WTC11 (cell line): Measurements from ENCODE around the gene STK32A. TPM values are rescaled to one million over a fixed set of nuclear protein-coding genes. Genes with fewer than 3 reads are reported as not detected.

Experiments used
- ATAC-seq: fragments of 200-7000 bp; cut with Tn5 transposase; 2 replicates; pipeline ENCODE4 v1.10.0; 2021; ENCODE audit warnings: mild to moderate bottlenecking, moderate library complexity
- CTCF ChIA-PET: fragments of 300-600 bp; sonication (Branson Sonifier 250); formaldehyde crosslinking; loops from one replicate; lab custom pipeline; 2021; ENCODE audit warnings: antibody characterized with exemption; lab: Charles Lee
- POLR2A ChIA-PET: fragments of 350-600 bp; sonication (Branson Sonifier 250); formaldehyde crosslinking; loops from one replicate; lab custom pipeline; 2021; ENCODE audit warnings: antibody characterized with exemption; lab: Charles Lee
- DNase-seq: peaks from one replicate; pipeline ENCODE4 v3.0.0; 2021; ENCODE audit warnings: low spot score
- H3K27ac Mint-ChIP-seq: 2 replicates; pipeline ENCODE4 v1.8.0; 2021; ENCODE audit warnings: mixed read lengths
- H3K27me3 Mint-ChIP-seq: 2 replicates; pipeline ENCODE4 v1.8.0; 2021; ENCODE audit warnings: low read depth, mild to moderate bottlenecking, moderate library complexity, mixed read lengths
- H3K36me3 Mint-ChIP-seq: 2 replicates; pipeline ENCODE4 v1.8.0; 2021; ENCODE audit warnings: mixed read lengths
- H3K4me1 Mint-ChIP-seq: 2 replicates; pipeline ENCODE4 v1.8.0; 2022; ENCODE audit warnings: mixed read lengths
- H3K4me3 Mint-ChIP-seq: 2 replicates; pipeline ENCODE4 v1.8.0; 2021; ENCODE audit warnings: mild to moderate bottlenecking, moderate library complexity, mixed read lengths
- H3K9me3 Mint-ChIP-seq: 2 replicates; pipeline ENCODE4 v1.8.0; 2021; ENCODE audit warnings: mixed read lengths
- AR ChIP-seq: fragments of 250-450 bp; sonication (Bioruptor Pico); IDR thresholded peaks from 2 replicates; pipeline ENCODE4 v1.9.0; 2021; ENCODE audit warnings: mild to moderate bottlenecking
- ELF4 ChIP-seq: sonication (generic); formaldehyde crosslinking; IDR thresholded peaks from 2 replicates; pipeline ENCODE4 v1.8.1; 2022; ENCODE audit warnings: low read depth, mild to moderate bottlenecking, moderate library complexity, missing genetic modification reagents
- GABPB1 ChIP-seq: sonication (generic); formaldehyde crosslinking; IDR thresholded peaks from 2 replicates; pipeline ENCODE4 v1.8.1; 2023; ENCODE audit warnings: mild to moderate bottlenecking, missing genetic modification reagents
- MXD4 ChIP-seq: fragments of 250-450 bp; sonication (Bioruptor Pico); IDR thresholded peaks from 2 replicates; pipeline ENCODE4 v1.8.0; 2021; ENCODE audit warnings: mild to moderate bottlenecking, moderate library complexity, borderline replicate concordance
- PRRX2 ChIP-seq: fragments of 250-450 bp; sonication (Bioruptor Pico); IDR thresholded peaks from 2 replicates; pipeline ENCODE4 v1.8.0; 2021; ENCODE audit warnings: mild to moderate bottlenecking
- RELA ChIP-seq: sonication (generic); formaldehyde crosslinking; IDR thresholded peaks from 2 replicates; pipeline ENCODE4 v1.8.1; 2022; ENCODE audit warnings: missing genetic modification reagents, mild to moderate bottlenecking, borderline replicate concordance
- SOX15 ChIP-seq: fragments of 250-450 bp; sonication (Bioruptor Pico); IDR thresholded peaks from 2 replicates; pipeline ENCODE4 v1.9.0; 2021; ENCODE audit warnings: mild to moderate bottlenecking
- ZNF138 ChIP-seq: sonication (generic); formaldehyde crosslinking; conservative IDR thresholded peaks from 2 replicates; pipeline ENCODE4 v1.8.1; 2022; ENCODE audit warnings: mild to moderate bottlenecking, moderate library complexity, missing genetic modification reagents
- ZNF219 ChIP-seq: sonication (generic); formaldehyde crosslinking; IDR thresholded peaks from 2 replicates; pipeline ENCODE4 v1.8.0; 2023; ENCODE audit warnings: missing genetic modification reagents, mild to moderate bottlenecking, borderline replicate concordance
- ZNF317 ChIP-seq: sonication (generic); formaldehyde crosslinking; IDR thresholded peaks from 2 replicates; pipeline ENCODE4 v1.8.1; 2023; ENCODE audit warnings: low read depth, mild to moderate bottlenecking, moderate library complexity, missing genetic modification reagents, borderline replicate concordance
- ZNF425 ChIP-seq: fragments of 250-450 bp; sonication (Bioruptor Pico); conservative IDR thresholded peaks from 2 replicates; pipeline ENCODE4 v1.9.0; 2021; ENCODE audit warnings: mild to moderate bottlenecking
- ZNF532 ChIP-seq: fragments of 250-450 bp; sonication (Bioruptor Pico); IDR thresholded peaks from 2 replicates; pipeline ENCODE4 v1.9.0; 2021; ENCODE audit warnings: mild to moderate bottlenecking, borderline replicate concordance
- total RNA-seq: library from RNA; stranded (reverse); gene quantifications from 3 replicates; pipeline ENCODE4 v1.2.3, GENCODE V29; 2021
- TF ChIP-seq, protein P1 (sequence below): sonication (generic); formaldehyde crosslinking; IDR thresholded peaks from 2 replicates; pipeline ENCODE4 v1.8.1; 2023; ENCODE audit warnings: mild to moderate bottlenecking, missing genetic modification reagents, borderline replicate concordance
- TF ChIP-seq, protein P2 (sequence below): fragments of 250-450 bp; sonication (Bioruptor Pico); IDR thresholded peaks from 2 replicates; pipeline ENCODE4 v1.9.0; 2021; ENCODE audit warnings: mild to moderate bottlenecking

Gene STK32A
- total RNA-seq, 1 experiment from 2014 or later: 1.7 TPM

- TF ChIP-seq, protein P1, sequence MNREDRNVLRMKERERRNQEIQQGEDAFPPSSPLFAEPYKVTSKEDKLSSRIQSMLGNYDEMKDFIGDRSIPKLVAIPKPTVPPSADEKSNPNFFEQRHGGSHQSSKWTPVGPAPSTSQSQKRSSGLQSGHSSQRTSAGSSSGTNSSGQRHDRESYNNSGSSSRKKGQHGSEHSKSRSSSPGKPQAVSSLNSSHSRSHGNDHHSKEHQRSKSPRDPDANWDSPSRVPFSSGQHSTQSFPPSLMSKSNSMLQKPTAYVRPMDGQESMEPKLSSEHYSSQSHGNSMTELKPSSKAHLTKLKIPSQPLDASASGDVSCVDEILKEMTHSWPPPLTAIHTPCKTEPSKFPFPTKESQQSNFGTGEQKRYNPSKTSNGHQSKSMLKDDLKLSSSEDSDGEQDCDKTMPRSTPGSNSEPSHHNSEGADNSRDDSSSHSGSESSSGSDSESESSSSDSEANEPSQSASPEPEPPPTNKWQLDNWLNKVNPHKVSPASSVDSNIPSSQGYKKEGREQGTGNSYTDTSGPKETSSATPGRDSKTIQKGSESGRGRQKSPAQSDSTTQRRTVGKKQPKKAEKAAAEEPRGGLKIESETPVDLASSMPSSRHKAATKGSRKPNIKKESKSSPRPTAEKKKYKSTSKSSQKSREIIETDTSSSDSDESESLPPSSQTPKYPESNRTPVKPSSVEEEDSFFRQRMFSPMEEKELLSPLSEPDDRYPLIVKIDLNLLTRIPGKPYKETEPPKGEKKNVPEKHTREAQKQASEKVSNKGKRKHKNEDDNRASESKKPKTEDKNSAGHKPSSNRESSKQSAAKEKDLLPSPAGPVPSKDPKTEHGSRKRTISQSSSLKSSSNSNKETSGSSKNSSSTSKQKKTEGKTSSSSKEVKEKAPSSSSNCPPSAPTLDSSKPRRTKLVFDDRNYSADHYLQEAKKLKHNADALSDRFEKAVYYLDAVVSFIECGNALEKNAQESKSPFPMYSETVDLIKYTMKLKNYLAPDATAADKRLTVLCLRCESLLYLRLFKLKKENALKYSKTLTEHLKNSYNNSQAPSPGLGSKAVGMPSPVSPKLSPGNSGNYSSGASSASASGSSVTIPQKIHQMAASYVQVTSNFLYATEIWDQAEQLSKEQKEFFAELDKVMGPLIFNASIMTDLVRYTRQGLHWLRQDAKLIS: no peak
- TF ChIP-seq GABPB1 (CRISPR knock-in tag): no peak
Measured at GRCh38 chr5:147332658-147333057, 97.8 kb downstream of the STK32A start (continued).

DNA sequence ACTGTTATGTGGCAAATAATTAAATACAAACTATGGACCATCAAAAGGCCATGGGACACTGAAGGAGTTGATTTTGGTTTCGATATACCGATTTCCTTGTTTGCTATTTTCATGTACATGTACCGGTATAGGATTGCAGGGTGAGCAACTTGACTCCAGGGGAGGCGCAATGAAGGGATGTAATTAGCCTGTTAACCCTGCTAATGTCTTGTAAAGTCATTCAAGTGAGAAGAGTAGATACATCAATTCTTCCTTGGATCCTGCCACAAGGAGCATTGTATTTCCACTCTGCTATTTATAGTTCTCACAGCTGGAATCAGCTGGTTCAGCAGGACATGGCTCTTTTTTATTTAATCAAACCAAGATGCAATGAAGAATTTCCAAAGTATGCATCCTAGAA lies 102.0 kb downstream of the STK32A start:
- Mint-ChIP-seq H3K9me3 (peaks cover 25% of the 10 kb centered on the region), H3K36me3 (peaks cover 18% of the 10 kb centered on the region), H3K27ac (no peak overlapping the region), H3K4me3 (no peak overlapping the region), H3K4me1 (peaks cover 21% of the 10 kb centered on the region), H3K27me3 (0 out of 2 replicates have a peak, but pooled peaks cover 2% of the 10 kb centered on the region)
- ATAC-seq (peak; percentile 73), DNase-seq (no peak)
- CTCF ChIA-PET: no interaction called here
- TF ChIP-seq ZNF219 (CRISPR knock-in tag) (no peak), GABPB1 (CRISPR knock-in tag) (no peak), AR (CRISPR knock-in tag) (no peak), ZNF317 (CRISPR knock-in tag) (no peak), MXD4 (CRISPR knock-in tag) (no peak), ELF4 (no peak), ZNF532 (CRISPR knock-in tag) (no peak), SOX15 (CRISPR knock-in tag) (no peak), ZNF425 (CRISPR knock-in tag) (no peak), RELA (CRISPR knock-in tag) (no peak), PRRX2 (CRISPR knock-in tag) (no peak), ZNF138 (no peak)
- TF ChIP-seq, protein P2, sequence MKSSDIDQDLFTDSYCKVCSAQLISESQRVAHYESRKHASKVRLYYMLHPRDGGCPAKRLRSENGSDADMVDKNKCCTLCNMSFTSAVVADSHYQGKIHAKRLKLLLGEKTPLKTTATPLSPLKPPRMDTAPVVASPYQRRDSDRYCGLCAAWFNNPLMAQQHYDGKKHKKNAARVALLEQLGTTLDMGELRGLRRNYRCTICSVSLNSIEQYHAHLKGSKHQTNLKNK (CRISPR knock-in tag): no peak
- POLR2A ChIA-PET: no interaction called here
